Lower leg skin (tissue), 3 donors: ENCODE measurements around the gene CNOT4.
"Not testable (repeated sequence)": the region's sequence is repeated elsewhere in the genome, so short reads cannot be mapped to it uniquely, and the experiment has no call there.

Experiments used
- CTCF ChIP-seq, 3 donors: fragments of 450-650 bp; IDR thresholded peaks; one replicate each; pipeline ENCODE4 v1.5.1; 2016; ENCODE audit warnings: antibody characterized with exemption in 3 of 3, mild to moderate bottlenecking in 3 of 3, moderate library complexity in 2 of 3
- POLR2A ChIP-seq, 2 donors: fragments of 450-650 bp; IDR thresholded peaks; one replicate each; pipeline ENCODE4 v1.6.1; 2016 to 2017; ENCODE audit warnings: antibody characterized with exemption in 2 of 2, mild to moderate bottlenecking in 1 of 2, moderate library complexity in 1 of 2

- not testable (repeated sequence) for TF ChIP-seq CTCF, POLR2A (IDR thresholded peaks at IDR 0.05)
These were observed 64.6 kb downstream of the CNOT4 start for GRCh38 chr7:135445266-135445665.
